H9 (cell line): ENCODE measurements around the gene FKBP10. TPM values are rescaled to one million over a fixed set of nuclear protein-coding genes. Genes with fewer than 3 reads are reported as not detected.
A peak's percentile ranks its signal among the peaks of the same experiment; 100 is the strongest.
"Not testable (repeated sequence)": the region's sequence is repeated elsewhere in the genome, so short reads cannot be mapped to it uniquely, and the experiment has no call there.

Experiments
- DNase-seq: peaks from one replicate; pipeline ENCODE4 v3.0.0-alpha.2; 2017
- H2AFZ ChIP-seq: one replicate; pipeline ENCODE4 v1.6.1; 2013; ENCODE audit warnings: mild to moderate bottlenecking, low read length, control low read depth, moderate library complexity
- H2AK5ac ChIP-seq: 2 replicates; pipeline ENCODE4 v1.6.1; 2013; ENCODE audit warnings: low read length, control low read depth, mixed read lengths; ENCODE audit not compliant: insufficient read length
- H2BK120ac ChIP-seq: one replicate; pipeline ENCODE4 v1.6.1; 2013; ENCODE audit warnings: low read depth, mild to moderate bottlenecking, low read length, control low read depth, inconsistent platforms; ENCODE audit not compliant: poor library complexity, severe bottlenecking
- H2BK12ac ChIP-seq: 2 replicates; pipeline ENCODE4 v1.6.1; 2013; ENCODE audit warnings: low read length, control low read depth, mixed read lengths, low read depth; ENCODE audit not compliant: insufficient read length
- H2BK15ac ChIP-seq: 2 replicates; pipeline ENCODE4 v1.6.1; 2013; ENCODE audit warnings: low read depth, low read length, control low read depth
- H2BK20ac ChIP-seq: one replicate; pipeline ENCODE4 v1.6.1; 2013; ENCODE audit warnings: low read depth, mild to moderate bottlenecking, low read length, control low read depth, inconsistent platforms; ENCODE audit not compliant: poor library complexity, severe bottlenecking
- H2BK5ac ChIP-seq: 2 replicates; pipeline ENCODE4 v1.6.1; 2013; ENCODE audit warnings: low read length, control low read depth, mixed read lengths; ENCODE audit not compliant: insufficient read length
- H3K14ac ChIP-seq: 2 replicates; pipeline ENCODE4 v1.6.1; 2013; ENCODE audit warnings: low read length, control low read depth; ENCODE audit not compliant: insufficient read depth
- H3K18ac ChIP-seq: 2 replicates; pipeline ENCODE4 v1.6.1; 2013; ENCODE audit warnings: low read depth, mild to moderate bottlenecking, mixed read lengths, low read length, control low read depth; ENCODE audit not compliant: insufficient read length
- H3K23ac ChIP-seq: 2 replicates; pipeline ENCODE4 v1.6.1; 2013; ENCODE audit warnings: low read length, control low read depth, mixed read lengths, low read depth; ENCODE audit not compliant: insufficient read length
- H3K23me2 ChIP-seq: 2 replicates; pipeline ENCODE4 v1.6.1; 2013; ENCODE audit warnings: low read depth, mild to moderate bottlenecking, mixed read lengths, low read length, control low read depth; ENCODE audit not compliant: insufficient read length, poor library complexity, severe bottlenecking
- H3K27ac ChIP-seq: 2 replicates; pipeline ENCODE4 v1.5.1; 2013; ENCODE audit warnings: low read length, control low read depth, mixed read lengths, low read depth; ENCODE audit not compliant: insufficient read length
- H3K27me3 ChIP-seq: 2 replicates; pipeline ENCODE4 v1.6.1; 2013; ENCODE audit warnings: low read length, control low read depth, inconsistent platforms; ENCODE audit not compliant: insufficient read depth
- H3K4ac ChIP-seq: 2 replicates; pipeline ENCODE4 v1.6.1; 2013; ENCODE audit warnings: low read depth, mild to moderate bottlenecking, control low read depth, inconsistent platforms, low read length, moderate library complexity
- H3K4me1 ChIP-seq: 2 replicates; pipeline ENCODE4 v1.6.1; 2013; ENCODE audit warnings: low read length, control low read depth, inconsistent platforms; ENCODE audit not compliant: insufficient read depth
- H3K4me2 ChIP-seq: 2 replicates; pipeline ENCODE4 v1.6.1; 2013; ENCODE audit warnings: low read length, control low read depth, mixed read lengths; ENCODE audit not compliant: insufficient read length, insufficient read depth
- H3K56ac ChIP-seq: 2 replicates; pipeline ENCODE4 v1.6.1; 2013; ENCODE audit warnings: low read depth, mild to moderate bottlenecking, mixed read lengths, low read length, control low read depth; ENCODE audit not compliant: insufficient read length
- H3K79me1 ChIP-seq: 2 replicates; pipeline ENCODE4 v1.6.1; 2013; ENCODE audit warnings: low read depth, mild to moderate bottlenecking, moderate library complexity, low read length, control low read depth, inconsistent platforms; ENCODE audit not compliant: insufficient read depth, poor library complexity, severe bottlenecking
- H3K79me2 ChIP-seq: 2 replicates; pipeline ENCODE4 v1.6.1; 2013; ENCODE audit warnings: low read length, control low read depth, inconsistent platforms; ENCODE audit not compliant: insufficient read depth
- H3K9ac ChIP-seq: 2 replicates; pipeline ENCODE4 v1.6.1; 2013; ENCODE audit warnings: low read length, control low read depth, mixed read lengths; ENCODE audit not compliant: insufficient read length; ENCODE audit errors: extremely low read depth
- H3K9me3 ChIP-seq: one replicate; pipeline ENCODE4 v1.6.1; 2013; ENCODE audit warnings: low read depth, low read length, inconsistent platforms; ENCODE audit not compliant: control insufficient read depth
- H3T11ph ChIP-seq: one replicate; pipeline ENCODE4 v1.6.1; 2013; ENCODE audit warnings: mild to moderate bottlenecking, low read length, control low read depth, inconsistent platforms
- H4K20me1 ChIP-seq: one replicate; pipeline ENCODE4 v1.6.1; 2013; ENCODE audit not compliant: control insufficient read depth, insufficient read length, insufficient read depth
- H4K5ac ChIP-seq: 2 replicates; pipeline ENCODE4 v1.6.1; 2013; ENCODE audit warnings: low read depth, mild to moderate bottlenecking, mixed read lengths, low read length, control low read depth; ENCODE audit not compliant: insufficient read length
- H4K8ac ChIP-seq: replicated peaks from 2 replicates; pipeline ENCODE4 v1.6.1; 2013; ENCODE audit warnings: low read length, control low read depth, mixed read lengths, low read depth; ENCODE audit not compliant: insufficient read length
- H4K91ac ChIP-seq: 2 replicates; pipeline ENCODE4 v1.6.1; 2013; ENCODE audit warnings: low read depth, mild to moderate bottlenecking, moderate library complexity, mixed read lengths, low read length, control low read depth; ENCODE audit not compliant: insufficient read length
- H3K27ac Mint-ChIP-seq, 3 experiments: 2 replicates in 2 of 3; 3 replicates in 1 of 3; pipeline ENCODE4 v1.8.0; 2020 to 2021; ENCODE audit warnings: mixed read lengths in 3 of 3, mild to moderate bottlenecking in 1 of 3, moderate library complexity in 1 of 3
- H3K27me3 Mint-ChIP-seq: 2 replicates; pipeline ENCODE4 v1.8.0; 2021; ENCODE audit warnings: low read depth, mild to moderate bottlenecking, moderate library complexity, mixed read lengths
- H3K36me3 Mint-ChIP-seq, 3 experiments: 2 replicates in 2 of 3; 3 replicates in 1 of 3; pipeline ENCODE4 v1.8.0; 2020 to 2021; ENCODE audit warnings: low read depth in 3 of 3, mixed read lengths in 3 of 3; ENCODE audit not compliant: insufficient read depth in 1 of 3
- H3K4me1 Mint-ChIP-seq, 2 experiments: 2 replicates each; pipeline ENCODE4 v1.8.0; 2020; ENCODE audit warnings: mixed read lengths in 2 of 2
- H3K4me3 Mint-ChIP-seq, 2 experiments: 2 replicates in 1 of 2; 3 replicates in 1 of 2; pipeline ENCODE4 v1.8.0; 2020 to 2021; ENCODE audit warnings: mild to moderate bottlenecking in 2 of 2, mixed read lengths in 2 of 2, moderate library complexity in 1 of 2
- H3K9me3 Mint-ChIP-seq, 2 experiments: 2 replicates in 1 of 2; 3 replicates in 1 of 2; pipeline ENCODE4 v1.8.0; 2020; ENCODE audit warnings: mild to moderate bottlenecking in 2 of 2, mixed read lengths in 2 of 2, moderate library complexity in 1 of 2
- CTCF ChIP-seq: fragments of 200-600 bp; sonication (generic); conservative IDR thresholded peaks from 3 replicates; pipeline ENCODE4 v1.8.0; 2021; ENCODE audit warnings: antibody characterized with exemption, mild to moderate bottlenecking
- WGBS: extraction: QIAGEN DNeasy Blood & Tissue Kit; methylation state at CpG from one replicate; pipeline ENCODE4 v1.1.7; 2013; ENCODE audit warnings: missing lambda C conversion rate, low lambda C conversion rate, mixed read lengths; ENCODE audit not compliant: insufficient read length; ENCODE audit errors: extremely low coverage; 5-methylcytosine and 5-hydroxymethylcytosine counted together
- total RNA-seq: library from RNA; stranded (reverse); gene quantifications from 2 replicates; pipeline ENCODE4 v1.2.1, GENCODE V29; 2021

The FKBP10 gene
- total RNA-seq, 1 experiment from 2014 or later: 166 TPM

- Histone ChIP-seq H3K18ac (no peak within 1 kb of the TSS), H2BK5ac (no peak within 1 kb of the TSS), H3K56ac (no peak within 1 kb of the TSS), H3K79me1 (no peaks in the 10 kb centered on the region), H2AK5ac (no peak within 1 kb of the TSS), H3K4ac (no peak within 1 kb of the TSS), H2AFZ (no peak within 1 kb of the TSS), H4K20me1 (peaks cover 2% of the 10 kb centered on the region), H3K4me2 (no peak within 1 kb of the TSS), H3K23ac (no peak within 1 kb of the TSS), H3T11ph (no peak within 1 kb of the TSS), H3K27ac (no peak within 1 kb of the TSS), H2BK15ac (no peak within 1 kb of the TSS), H3K27me3 (no peaks in the 10 kb centered on the region), H4K8ac (no peak within 1 kb of the TSS), H3K9me3 (no peaks in the 10 kb centered on the region), H3K4me1 (no peaks in the 10 kb centered on the region), H3K9ac (no peak within 1 kb of the TSS), H3K14ac (no peak within 1 kb of the TSS), H4K5ac (no peak within 1 kb of the TSS), H2BK12ac (no peak within 1 kb of the TSS), H4K91ac (no peak within 1 kb of the TSS), H2BK120ac (no peak within 1 kb of the TSS), H2BK20ac (no peak within 1 kb of the TSS), H3K79me2 (no peaks in the 10 kb centered on the region), H3K23me2 (peaks cover 5% of the 10 kb centered on the region)
- Mint-ChIP-seq H3K36me3 (peaks cover under 1 to 13% (median 7%) of the 10 kb centered on the region in 3 experiments; a peak in 5 of 7 replicates), H3K27me3 (peaks cover 16% of the 10 kb centered on the region), H3K4me1 (peaks cover 10 to 12% of the 10 kb centered on the region in 2 experiments), H3K27ac (no peak within 1 kb of the TSS), H3K9me3 (no peaks in the 10 kb centered on the region), H3K4me3 (peak within 1 kb of the TSS; percentile 83 to 88)
- WGBS: no CpG with 5 or more reads among the region's 15 CpGs
- no peak for TF ChIP-seq CTCF
- DNase-seq: no peak
Measured at GRCh38 chr17:41837761-41838538, 25.1 kb downstream of the FKBP10 start, which contains the start of gene KLHL10. Gene KLHL10, plus strand, starts transcription at chr17:41837825. Its CDS starts 108 bp downstream, at chr17:41837933.

DNA sequence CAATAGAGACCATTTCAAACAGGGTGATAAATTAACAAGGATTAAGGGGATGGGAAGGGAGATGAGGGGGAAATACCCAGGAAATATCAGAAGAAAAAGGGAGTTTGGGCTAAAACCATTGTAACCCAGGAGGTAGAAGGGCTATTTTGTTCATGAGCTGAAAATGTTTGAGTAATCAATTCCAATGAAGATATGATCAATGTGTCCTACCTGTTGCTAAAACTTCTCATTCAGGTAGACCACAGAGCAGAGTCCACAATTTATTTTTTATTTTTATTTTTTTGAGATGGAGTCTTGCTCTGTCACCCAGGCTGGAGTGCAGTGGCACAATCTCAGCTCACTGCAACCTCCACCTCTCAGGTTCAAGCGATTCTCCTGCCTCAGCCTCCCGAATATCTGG, 26.6 kb downstream of the FKBP10 start:
- H3K79me1 ChIP-seq, H3K4me2 ChIP-seq, H3K9me3 ChIP-seq, H3K27ac ChIP-seq, H3K23me2 ChIP-seq, H2BK5ac ChIP-seq, H3K4me3 Mint-ChIP-seq, H3K9ac ChIP-seq, H2BK15ac ChIP-seq, H3K18ac ChIP-seq, H3K14ac ChIP-seq, H4K5ac ChIP-seq, DNase-seq, H3K56ac ChIP-seq, H3K4ac ChIP-seq, H3K36me3 Mint-ChIP-seq, H2AFZ ChIP-seq, H3K23ac ChIP-seq, H3K27me3 ChIP-seq, H4K91ac ChIP-seq, H3K9me3 Mint-ChIP-seq, H3K79me2 ChIP-seq, H4K8ac ChIP-seq, H3K4me1 ChIP-seq, H3K27ac Mint-ChIP-seq, H4K20me1 ChIP-seq, H2AK5ac ChIP-seq, H2BK120ac ChIP-seq, H3T11ph ChIP-seq, H2BK20ac ChIP-seq, H2BK12ac ChIP-seq: not testable (repeated sequence)
- no CpG with 5 or more reads among the region's 2 CpGs for WGBS
- Mint-ChIP-seq H3K27me3 (peaks cover 16% of the 10 kb centered on the region), H3K4me1 (peaks cover 10 to 12% of the 10 kb centered on the region in 2 experiments)
